ES-I3 (cell line): ENCODE results near the gene WFDC5.

Source experiments
- H3K36me3 ChIP-seq: 2 replicates; pipeline ENCODE4 v1.6.1; 2013; ENCODE audit warnings: mild to moderate bottlenecking, low read length, control low read depth, moderate library complexity; ENCODE audit not compliant: insufficient read depth
- H3K4me1 ChIP-seq: 2 replicates; pipeline ENCODE4 v1.6.1; 2013; ENCODE audit warnings: mild to moderate bottlenecking, control low read depth, low read length; ENCODE audit not compliant: insufficient read depth
- H3K9ac ChIP-seq: 2 replicates; pipeline ENCODE4 v1.6.1; 2013; ENCODE audit warnings: low read depth, mild to moderate bottlenecking, low read length, moderate library complexity
- H3K9me3 ChIP-seq: 2 replicates; pipeline ENCODE4 v1.6.1; 2013; ENCODE audit warnings: mild to moderate bottlenecking, low read length, moderate library complexity; ENCODE audit not compliant: control insufficient read depth, insufficient read depth

WFDC5 gene

DNA sequence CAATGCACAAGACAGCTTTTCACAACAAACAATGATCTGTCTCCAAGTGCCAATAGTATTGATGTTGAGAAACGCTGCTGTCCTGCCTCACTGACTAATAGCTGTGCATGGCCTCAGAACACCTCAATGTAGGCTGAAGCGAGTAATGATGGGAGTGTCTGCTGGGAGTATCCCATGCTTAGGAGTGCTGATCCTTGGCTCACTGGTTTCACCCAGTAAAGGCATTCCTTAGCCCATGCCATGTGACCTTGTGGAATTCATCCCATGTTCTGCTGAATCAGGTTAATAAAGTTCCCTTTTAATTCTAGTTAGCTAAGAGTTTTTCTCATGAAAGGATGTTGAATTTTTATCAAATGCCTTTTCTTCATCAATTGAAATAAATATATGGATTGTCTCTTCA, 13.1 kb upstream of the WFDC5 start:
- Histone ChIP-seq H3K9me3 (no peaks in the 10 kb centered on the region; the same call in 1 of the 2 replicates), H3K4me1 (no peaks in the 10 kb centered on the region), H3K9ac (no peak overlapping the region), H3K36me3 (no peaks in the 10 kb centered on the region)

DNA sequence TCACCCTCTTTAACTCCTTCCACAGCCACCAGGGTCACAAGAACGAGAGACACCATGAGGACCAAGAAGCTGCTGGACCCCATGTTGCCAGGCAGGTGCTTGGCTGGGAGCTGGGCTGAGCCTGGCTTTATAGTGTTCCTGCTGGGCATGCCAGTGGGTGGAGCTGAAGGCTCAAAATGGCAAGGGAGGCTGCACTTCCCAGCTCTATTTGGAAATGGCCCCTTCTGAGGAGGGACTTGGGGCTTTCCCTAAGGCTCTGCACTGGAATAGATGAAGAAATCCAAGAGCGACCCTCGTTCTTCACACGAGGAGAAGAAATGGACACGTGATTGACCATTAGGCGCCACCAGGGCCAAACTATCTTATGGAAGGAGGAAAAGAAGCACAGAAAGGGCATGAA, 9.4 kb upstream of the WFDC5 start, which contains the start of gene WFDC12:
TSS of gene WFDC12 (minus strand) at position 101 of the 400 bp plus-strand sequence. CDS start at position 83, 18 bp downstream.
- Histone ChIP-seq H3K36me3 (no peaks in the 10 kb centered on the region), H3K9ac (no peak within 1 kb of the TSS), H3K9me3 (no peaks in the 10 kb centered on the region; the same call in 1 of the 2 replicates), H3K4me1 (no peaks in the 10 kb centered on the region)

DNA sequence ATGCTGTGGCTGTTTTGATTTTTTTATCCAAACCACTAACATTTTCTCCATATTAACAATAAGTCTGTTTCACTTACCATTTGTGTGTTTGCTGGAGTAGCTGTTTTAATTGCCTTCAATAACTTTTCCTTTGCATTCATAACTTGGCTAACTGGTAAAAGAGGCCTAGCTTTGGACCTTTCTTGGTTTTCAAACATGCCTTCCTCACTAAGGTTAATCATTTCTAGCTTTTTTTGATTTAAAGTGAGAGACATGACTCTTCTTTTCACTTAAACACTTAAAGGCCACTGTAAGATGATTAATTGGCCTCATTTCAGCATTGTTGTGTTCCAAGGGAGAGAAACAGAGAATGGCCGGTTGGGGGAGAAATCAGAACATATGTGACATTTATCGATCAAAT, 6.4 kb upstream of the WFDC5 start:
- H3K4me1 ChIP-seq: no peaks in the 10 kb centered on the region
- no peaks in the 10 kb centered on the region for H3K36me3 ChIP-seq
- H3K9me3 ChIP-seq: no peaks in the 10 kb centered on the region; the same call in 1 of the 2 replicates
- H3K9ac ChIP-seq: no peak overlapping the region

DNA sequence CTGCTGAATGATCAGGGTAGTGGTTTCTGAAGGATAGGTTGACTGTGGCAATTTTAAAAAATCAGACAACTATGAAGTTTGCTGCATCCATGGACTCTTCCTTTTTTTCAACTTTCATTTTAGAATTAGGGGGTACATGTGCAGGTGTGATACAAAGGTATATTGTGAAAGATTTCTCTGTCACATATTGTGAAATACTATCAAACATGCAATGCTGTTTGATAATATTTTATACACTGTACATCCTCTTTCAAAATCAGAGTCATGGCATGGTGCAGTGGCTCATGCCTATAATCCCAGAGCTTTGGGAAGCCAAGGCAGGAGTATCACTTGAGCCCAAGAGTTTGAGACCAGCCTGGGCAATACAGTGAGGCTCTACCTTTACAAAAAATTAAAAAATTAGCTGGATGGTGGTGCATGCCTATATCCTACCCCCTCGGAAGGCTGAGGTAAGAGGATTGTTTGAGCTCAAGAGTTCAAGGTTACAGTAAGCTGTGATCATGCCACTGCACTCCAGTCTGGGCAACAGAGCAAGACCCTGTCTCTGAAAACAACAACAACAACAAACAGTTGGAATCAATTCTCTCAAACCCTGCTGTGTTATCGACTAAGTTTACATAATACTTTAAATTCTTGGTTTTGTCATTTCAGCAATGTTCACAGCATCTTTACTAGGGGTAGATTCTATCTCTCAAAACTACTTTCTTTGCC, 4.7 kb upstream of the WFDC5 start:
- no peaks in the 10 kb centered on the region for H3K36me3 ChIP-seq
- no peaks in the 10 kb centered on the region; the same call in 1 of the 2 replicates for H3K9me3 ChIP-seq
- H3K9ac ChIP-seq: no peak overlapping the region
- no peaks in the 10 kb centered on the region for H3K4me1 ChIP-seq

DNA sequence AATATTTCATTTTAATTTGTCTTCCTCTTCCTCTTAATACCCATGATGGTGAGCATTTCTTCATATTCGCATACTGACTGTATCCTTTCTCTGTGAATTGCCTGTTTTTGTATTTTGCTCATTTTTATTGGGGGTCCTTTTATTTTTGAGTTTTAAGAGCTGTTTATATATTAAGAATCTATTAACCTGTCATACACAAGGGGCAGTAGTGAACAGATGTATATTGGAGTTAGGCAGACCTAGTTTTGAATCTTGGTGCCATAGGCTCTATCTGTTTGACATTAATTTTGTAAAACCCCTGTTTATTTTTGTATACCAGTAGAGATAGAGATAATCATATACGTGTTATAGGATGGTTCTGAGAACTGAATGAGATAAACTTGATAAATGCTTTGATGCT, 3.1 kb upstream of the WFDC5 start:
- Histone ChIP-seq H3K4me1 (no peaks in the 10 kb centered on the region), H3K9ac (no peak overlapping the region), H3K36me3 (no peaks in the 10 kb centered on the region), H3K9me3 (no peaks in the 10 kb centered on the region)

DNA sequence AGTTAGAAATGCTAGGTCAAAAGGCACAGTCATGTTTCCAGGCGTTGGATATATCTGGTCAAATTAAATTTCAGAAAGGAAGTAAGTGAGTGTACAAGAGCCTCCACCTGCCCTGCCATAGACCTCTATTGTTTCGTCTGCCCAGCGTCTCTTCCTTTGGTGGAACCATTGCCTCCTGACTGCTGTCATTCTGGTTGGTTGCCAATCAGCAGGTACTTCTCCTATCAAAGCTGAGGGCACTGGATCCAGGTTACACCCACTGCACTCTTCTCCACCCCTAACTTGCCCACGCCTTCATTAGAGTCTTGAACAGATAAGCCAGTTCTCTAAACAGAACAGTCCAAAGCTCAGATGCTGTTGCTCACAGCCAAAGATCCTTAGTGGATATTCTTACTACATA, 2.6 kb upstream of the WFDC5 start:
- Histone ChIP-seq H3K4me1 (no peaks in the 10 kb centered on the region), H3K9me3 (no peaks in the 10 kb centered on the region), H3K36me3 (no peaks in the 10 kb centered on the region), H3K9ac (no peak overlapping the region)

DNA sequence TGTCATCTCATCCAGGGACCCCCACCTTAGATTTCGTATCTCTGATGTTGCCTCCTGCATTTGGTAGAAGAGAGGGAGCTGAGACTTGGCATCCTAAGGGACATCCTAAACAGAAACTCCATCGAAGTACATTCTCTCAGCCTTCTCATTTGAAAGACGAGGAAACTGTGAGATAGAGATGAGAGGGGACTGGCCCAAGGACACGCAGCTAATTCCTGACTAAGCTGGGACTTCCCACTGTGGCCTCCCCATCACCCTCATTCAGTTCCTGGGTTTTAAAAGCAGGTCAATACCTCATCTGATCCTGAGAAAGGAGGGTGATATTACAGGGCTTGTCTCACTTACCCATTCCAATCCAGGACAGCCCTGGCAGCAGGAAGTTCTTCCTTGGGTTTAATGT, 855 bp upstream of the WFDC5 start:
- no peak overlapping the region for H3K9ac ChIP-seq
- H3K36me3 ChIP-seq: no peaks in the 10 kb centered on the region
- H3K4me1 ChIP-seq: no peaks in the 10 kb centered on the region
- no peaks in the 10 kb centered on the region for H3K9me3 ChIP-seq

DNA sequence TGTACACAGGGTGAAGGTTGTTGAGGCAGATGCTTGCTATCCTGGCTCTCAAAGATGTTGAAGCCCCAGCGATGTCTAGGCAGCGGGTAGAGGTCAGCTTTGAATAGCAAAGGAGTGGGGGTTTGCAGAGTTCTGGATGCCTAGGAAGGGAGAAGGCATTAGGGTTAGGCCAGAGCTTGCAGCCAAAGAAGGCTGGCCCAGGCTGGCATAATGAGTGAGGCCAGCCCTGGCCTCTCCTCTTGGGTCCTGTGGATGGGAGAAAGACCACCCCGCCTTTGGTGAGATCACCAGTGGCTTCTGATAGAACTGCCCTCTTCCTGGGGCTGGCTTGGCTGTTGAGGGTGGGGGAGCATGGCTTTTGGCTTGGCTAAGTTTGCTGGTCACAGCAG, 406 bp upstream of the WFDC5 start:
- no peak overlapping the region for H3K9ac ChIP-seq
- no peaks in the 10 kb centered on the region for H3K9me3 ChIP-seq
- H3K36me3 ChIP-seq: no peaks in the 10 kb centered on the region
- no peaks in the 10 kb centered on the region for H3K4me1 ChIP-seq

DNA sequence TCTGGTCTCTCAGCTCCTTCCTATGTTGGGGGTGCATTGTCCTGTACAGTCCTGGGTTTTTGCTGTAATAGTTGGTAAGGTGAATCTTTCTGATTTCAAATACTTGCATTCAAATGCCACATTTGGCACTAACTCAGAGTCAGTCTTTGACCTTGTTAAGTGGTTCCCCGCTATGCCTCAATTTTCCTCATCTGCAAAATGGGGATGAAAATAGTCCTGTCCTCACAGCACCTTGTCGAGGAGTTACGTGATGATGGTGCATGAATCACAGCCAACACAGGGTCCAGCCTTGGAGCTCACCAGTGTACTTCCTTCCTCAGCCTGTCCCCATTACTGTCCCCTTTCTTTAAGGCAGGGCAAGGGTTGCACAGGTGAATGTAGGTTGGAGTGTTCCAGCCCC, 1.1 kb downstream of the WFDC5 start:
- H3K9me3 ChIP-seq: no peaks in the 10 kb centered on the region
- H3K9ac ChIP-seq: no peak overlapping the region
- H3K36me3 ChIP-seq: no peaks in the 10 kb centered on the region
- H3K4me1 ChIP-seq: no peaks in the 10 kb centered on the region

DNA sequence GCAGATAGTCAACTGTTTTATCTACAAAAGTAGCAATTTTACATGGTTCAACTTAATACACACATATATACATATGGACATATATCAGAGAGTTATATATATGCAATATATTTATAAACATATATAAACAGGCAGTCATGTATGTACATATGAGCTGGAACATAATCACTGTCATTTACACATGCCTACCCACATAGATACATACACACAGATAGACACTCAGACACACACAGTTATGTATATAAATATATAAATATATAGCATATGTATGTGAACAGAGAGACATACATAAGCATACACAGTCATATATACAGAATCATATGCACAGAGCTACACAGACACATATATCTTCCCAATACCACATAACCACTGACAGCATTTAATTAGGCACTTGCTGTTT, 2.2 kb downstream of the WFDC5 start:
- no peaks in the 10 kb centered on the region for H3K36me3 ChIP-seq
- no peak overlapping the region for H3K9ac ChIP-seq
- H3K9me3 ChIP-seq: no peaks in the 10 kb centered on the region
- no peaks in the 10 kb centered on the region for H3K4me1 ChIP-seq

DNA sequence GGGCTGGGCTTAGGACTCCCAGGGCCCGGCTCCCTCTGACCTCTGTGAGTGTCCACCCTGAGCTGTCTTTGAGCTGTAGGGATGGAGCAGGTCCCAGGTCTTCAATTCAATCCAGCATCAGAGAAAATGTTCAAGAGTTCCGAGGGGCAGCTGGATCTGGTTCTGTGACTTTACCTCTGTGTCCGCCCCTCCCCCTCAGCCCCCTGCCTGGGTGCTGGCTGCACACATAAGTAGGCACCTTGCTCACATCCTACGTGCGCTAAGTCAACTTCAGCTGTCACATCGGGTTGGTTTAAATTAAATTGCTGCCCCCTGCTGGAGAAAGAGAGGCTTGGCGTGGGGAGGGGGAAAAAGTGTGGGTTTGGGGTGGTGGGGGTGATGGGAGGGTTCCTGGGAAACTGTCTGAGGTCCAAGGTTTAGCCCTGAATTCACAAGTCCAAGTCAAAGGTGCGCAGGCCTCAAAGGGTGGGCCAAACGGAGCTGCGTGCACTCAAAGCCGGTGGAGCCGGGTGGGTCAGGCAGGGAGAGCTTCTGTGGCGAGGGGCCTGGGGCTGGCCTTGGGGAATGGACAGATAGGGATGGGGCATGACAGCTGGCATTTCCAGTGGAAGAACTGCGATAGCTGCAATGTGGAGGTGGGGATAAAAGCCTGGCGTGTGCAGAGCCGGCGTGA, 3.0 kb downstream of the WFDC5 start:
- no peak overlapping the region for H3K9ac ChIP-seq

DNA sequence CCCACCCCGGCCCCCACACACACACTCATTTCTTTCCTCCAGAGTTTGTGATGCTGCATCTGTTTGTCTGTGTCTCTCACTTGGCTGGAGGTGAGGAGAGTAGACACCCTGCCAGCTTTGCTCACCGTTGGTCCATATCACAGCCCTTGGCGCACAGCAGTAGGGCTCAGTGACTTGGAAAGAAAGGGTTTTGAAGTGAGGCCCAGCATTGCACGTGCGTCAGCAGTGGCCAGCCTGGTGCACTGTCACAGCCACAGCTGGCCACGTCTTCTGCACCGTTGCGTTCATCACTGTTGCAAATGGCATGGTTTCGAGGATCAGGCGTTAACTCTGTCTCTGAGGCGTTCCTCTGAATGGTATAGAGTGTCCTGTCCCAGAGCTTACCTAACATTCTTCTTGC, 3.7 kb downstream of the WFDC5 start:
- Histone ChIP-seq H3K4me1 (no peaks in the 10 kb centered on the region), H3K36me3 (no peaks in the 10 kb centered on the region), H3K9ac (no peak overlapping the region), H3K9me3 (no peaks in the 10 kb centered on the region)

More for the DNA sequence above, 3.0 kb downstream of the WFDC5 start:
- Histone ChIP-seq H3K36me3 (no peaks in the 10 kb centered on the region), H3K9me3 (no peaks in the 10 kb centered on the region), H3K4me1 (no peaks in the 10 kb centered on the region)

DNA sequence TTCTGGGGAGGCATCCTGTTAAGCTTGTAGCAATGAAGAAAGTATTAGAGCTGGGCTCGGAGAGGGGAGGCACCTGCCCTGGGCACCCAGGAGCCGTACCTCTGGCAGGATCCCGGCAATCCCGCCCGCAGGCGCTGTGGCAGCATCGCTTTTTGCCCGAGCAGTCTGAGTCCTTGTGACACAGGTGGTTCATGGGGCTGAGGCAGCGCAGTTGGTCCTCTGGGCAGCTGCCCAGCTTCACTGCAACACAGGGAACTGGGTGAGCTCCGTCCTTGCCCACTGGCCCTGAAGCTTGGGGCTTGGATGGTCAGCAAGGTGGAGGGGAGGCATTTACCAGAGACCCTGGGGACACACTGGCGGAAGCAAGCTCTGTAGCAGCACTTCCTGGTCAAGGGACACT, 4.7 kb downstream of the WFDC5 start:
- Histone ChIP-seq H3K9me3 (no peaks in the 10 kb centered on the region), H3K4me1 (no peaks in the 10 kb centered on the region), H3K36me3 (no peaks in the 10 kb centered on the region), H3K9ac (no peak overlapping the region)

DNA sequence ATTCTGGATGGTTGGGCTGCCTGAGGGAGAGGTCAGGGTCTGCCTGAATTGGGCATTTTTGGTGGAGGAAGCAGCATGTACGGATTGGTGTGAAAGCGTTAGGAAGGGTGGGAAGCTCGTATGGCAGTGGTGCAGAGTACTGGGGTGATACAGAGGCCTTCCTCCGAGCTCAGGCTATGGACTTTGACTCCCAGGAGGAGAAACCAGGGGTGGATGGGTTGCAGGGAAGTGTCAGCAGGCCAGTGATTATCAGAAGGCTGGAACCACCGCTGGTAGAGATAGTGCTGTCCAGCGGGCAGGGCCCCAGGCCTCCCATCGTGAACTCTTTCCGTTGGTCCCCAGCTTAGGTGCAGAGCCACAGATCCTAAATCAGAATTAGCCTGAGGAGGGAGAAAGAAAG, 5.3 kb downstream of the WFDC5 start:
- H3K4me1 ChIP-seq: no peaks in the 10 kb centered on the region
- H3K36me3 ChIP-seq: no peaks in the 10 kb centered on the region
- no peaks in the 10 kb centered on the region for H3K9me3 ChIP-seq
- H3K9ac ChIP-seq: no peak overlapping the region

DNA sequence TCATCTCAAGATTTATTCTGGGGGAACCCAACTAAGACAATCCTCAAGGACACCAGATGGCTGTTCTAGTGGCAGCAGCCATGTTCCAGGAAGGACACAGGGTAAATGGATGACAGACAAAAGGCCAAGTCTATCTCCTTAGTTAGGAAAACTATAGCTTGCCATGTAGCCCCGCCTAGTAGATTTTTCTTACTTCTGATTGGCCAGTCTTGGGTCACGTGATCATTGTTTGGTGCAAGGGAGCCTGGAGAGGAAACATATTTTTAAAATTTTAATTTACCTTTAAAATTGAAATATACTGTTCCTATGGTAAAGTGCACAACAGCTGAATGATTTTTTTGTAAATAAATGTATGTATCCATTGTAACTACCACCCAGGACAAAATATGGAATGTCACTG, 9.7 kb downstream of the WFDC5 start:
- H3K9ac ChIP-seq: no peak overlapping the region
- peaks cover 6% of the 10 kb centered on the region; the same call in 1 of the 2 replicates for H3K4me1 ChIP-seq
- H3K9me3 ChIP-seq: no peaks in the 10 kb centered on the region
- H3K36me3 ChIP-seq: no peaks in the 10 kb centered on the region
